ENCODE measurements around the gene CLDN9.

Gene CLDN9

GRCh38 chr16:3017794-3018506, 5.2 kb downstream of the CLDN9 start, which contains the start of gene CLDN6:
Gene CLDN6 (minus strand): TSS chr16:3018183. CDS start chr16:3016021, 2,162 bp downstream.
- FAIRE-seq: no peak

GRCh38 chr16:3019594-3020246, 7.0 kb downstream of the CLDN9 start:
- no peak for DNase-seq (ENCODE audit: low spot score)
- FAIRE-seq: no peak

More at GRCh38 chr16:3017794-3018506, 5.2 kb downstream of the CLDN9 start, which contains the start of gene CLDN6:
- no peak for DNase-seq (ENCODE audit: low spot score)

DNA sequence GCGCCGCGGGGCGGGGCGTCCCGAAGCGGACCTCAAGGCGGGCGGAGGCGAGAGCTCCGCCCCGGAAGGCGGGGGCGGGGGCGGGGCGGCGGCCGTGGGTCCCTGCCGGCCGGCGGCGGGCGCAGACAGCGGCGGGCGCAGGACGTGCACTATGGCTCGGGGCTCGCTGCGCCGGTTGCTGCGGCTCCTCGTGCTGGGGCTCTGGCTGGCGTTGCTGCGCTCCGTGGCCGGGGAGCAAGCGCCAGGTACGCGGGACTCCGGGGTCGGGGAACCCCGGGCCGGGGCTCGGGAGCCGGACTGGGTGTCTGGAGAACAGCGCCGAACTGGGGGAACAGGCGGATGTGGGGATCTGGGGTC, 7.5 kb downstream of the CLDN9 start, which contains the start of gene TNFRSF12A:
TSS of gene TNFRSF12A (plus strand) at position 122 of the 357 bp plus-strand sequence. CDS start at position 152, 30 bp downstream.
- DNase-seq (ENCODE audit: low spot score) (peak; percentile 90), FAIRE-seq (peak; percentile 32)

DNA sequence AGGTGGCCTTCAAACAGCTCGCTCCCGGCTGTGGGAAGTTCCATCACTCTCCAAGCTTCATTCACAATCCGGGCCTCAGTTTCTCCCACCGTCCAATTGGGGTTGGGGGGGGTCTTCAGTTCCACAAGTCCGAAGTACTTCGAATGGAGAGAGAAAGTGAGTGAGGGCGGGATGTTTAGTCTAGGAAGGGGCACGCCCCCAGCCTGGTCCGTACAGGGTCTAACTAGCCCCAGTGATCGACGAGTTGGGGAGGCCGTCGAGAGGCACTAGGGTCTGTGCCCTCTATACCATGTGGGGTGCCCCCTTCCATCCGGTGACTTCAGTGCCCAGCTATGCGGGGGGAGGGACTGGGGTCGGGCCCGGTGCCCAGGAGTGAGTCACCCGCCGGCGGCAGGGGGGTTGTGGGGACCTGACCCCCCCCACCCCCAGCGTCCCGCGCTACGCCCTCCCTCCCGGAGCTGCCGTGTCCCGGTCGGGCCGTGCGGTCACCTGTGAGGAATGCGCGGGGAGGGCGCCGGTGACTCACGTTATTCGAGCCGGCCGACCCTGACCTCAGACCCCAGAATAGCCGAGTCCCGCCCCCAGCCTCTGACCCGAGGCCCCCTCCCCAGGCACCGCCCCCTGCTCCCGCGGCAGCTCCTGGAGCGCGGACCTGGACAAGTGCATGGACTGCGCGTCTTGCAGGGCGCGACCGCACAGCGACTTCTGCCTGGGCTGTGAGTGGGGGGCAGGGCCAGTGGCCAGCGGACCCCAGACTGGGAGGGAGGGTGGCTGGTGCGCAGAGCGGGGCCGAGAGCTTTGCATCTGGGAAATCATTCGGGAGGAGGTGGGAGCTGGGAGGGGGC, 8.1 kb downstream of the CLDN9 start:
- DNase-seq (ENCODE audit: low spot score) (peak; percentile 92), FAIRE-seq (peak; percentile 97)

GRCh38 chr16:3021449-3022207, 8.9 kb downstream of the CLDN9 start:
- peak; percentile 79 for FAIRE-seq

DNA sequence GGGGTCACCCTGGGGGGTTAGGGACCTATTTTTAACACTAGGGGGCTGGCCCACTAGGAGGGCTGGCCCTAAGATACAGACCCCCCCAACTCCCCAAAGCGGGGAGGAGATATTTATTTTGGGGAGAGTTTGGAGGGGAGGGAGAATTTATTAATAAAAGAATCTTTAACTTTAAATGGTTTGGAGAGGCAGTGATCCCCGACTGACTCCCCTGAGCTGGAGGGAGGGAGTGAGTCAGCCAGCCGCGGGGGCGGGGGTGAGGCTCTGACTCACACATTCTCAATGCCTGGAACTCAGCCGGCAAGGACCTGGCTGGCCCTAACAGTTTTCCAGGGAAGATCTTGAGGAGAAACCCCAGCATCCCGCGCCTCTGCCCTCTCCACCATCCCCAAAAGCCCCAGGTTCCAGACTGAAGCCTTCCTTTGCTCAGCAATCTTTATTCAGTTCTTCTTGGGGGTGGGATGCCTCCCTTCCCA, 9.5 kb downstream of the CLDN9 start:
- DNase-seq (ENCODE audit: low spot score) (peak; percentile 83), FAIRE-seq (peak; percentile 32)

More at GRCh38 chr16:3021449-3022207, 8.9 kb downstream of the CLDN9 start:
- peak; percentile 85 for DNase-seq (ENCODE audit: low spot score)

DNA sequence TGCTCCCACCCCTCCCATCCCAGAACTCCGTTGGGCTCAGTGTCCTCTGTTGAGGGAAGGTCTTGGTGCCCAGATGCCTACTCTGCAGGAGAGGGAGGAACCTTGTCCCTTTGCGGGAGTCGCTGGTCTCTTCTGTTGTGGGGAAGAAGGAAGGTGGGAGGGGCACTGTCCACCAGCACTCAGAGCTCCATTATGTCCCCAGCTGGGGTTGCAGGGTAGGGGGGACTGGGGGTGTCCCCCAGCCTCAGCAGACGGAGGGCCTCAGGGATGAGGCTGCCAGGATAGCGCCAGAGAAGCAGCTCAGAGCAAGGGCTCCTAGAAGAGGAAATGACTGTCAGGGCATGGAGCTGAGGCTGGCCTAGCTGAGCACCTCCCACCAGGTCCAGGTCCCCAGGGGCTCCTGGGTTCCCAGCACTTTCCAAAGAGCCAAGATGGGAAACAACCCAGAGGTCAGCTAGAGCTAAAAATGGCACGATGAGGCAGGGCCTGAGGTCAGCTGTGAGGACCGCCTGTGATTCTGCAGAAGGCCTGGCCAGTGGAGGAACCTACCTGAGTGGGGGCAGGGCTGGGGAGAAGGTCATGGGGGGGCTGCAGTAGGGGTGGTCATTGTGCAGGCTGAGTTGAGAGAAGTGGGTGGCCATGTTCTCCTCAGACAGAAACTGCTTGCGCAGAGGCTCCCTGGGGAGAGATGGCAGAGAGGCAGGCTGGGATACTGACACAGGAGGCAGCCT, 10.1 kb downstream of the CLDN9 start:
- FAIRE-seq (no peak), DNase-seq (ENCODE audit: low spot score) (no peak)

- DNase-seq (ENCODE audit: low spot score) (peak; percentile 61), FAIRE-seq (no peak)
Measured at GRCh38 chr16:3023415-3023668, 10.6 kb downstream of the CLDN9 start.

DNA sequence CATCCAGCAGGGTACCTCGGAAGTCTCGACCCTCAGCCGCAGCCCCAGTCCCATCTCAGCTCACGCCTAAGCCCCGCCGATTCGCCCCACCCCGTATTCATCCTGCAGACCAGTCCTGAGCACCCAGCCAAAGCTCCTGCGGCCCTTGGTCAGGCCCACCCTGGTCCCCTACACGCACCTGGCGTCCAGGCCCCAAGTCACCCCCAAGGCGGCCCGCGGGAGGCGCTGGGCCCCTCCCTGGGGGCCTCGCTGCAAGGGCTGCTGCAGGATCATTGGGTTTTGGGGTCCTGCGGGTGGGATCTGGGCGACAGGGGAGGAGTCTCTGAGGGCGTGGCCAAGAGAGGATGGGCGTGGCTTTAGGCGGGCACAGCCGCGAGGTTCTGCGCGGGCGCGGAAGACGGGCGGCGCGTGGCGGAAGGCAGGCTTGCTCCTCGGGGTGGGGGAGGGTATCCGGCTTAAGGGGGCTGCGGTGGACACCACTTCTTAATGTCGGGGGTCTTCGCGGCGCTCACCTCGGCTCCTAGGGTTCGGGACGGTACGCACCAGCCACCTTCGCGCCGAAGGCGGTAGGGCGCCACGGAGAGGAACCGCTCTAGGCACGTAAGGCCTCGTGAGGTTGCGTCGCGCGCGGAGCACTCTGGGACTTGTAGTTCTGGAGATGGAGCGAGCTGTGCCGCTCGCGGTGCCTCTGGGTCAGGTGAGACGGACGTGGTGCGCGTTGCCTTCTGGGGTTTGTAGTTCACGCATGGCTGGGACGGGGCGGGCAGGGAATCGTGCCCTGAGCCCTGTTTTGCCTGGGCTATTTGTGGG, 11.2 kb downstream of the CLDN9 start, which contains the start of the genes HCFC1R1 and THOC6:
TSS of gene HCFC1R1 (minus strand) at position 274 of the 810 bp plus-strand sequence. CDS start at position 273, 1 bp downstream.
TSS of gene THOC6 (plus strand) at position 367 of the 810 bp plus-strand sequence. CDS start at position 659, 292 bp downstream.
- DNase-seq (ENCODE audit: low spot score): peak; percentile 93
- peak; percentile 99 for FAIRE-seq

DNA sequence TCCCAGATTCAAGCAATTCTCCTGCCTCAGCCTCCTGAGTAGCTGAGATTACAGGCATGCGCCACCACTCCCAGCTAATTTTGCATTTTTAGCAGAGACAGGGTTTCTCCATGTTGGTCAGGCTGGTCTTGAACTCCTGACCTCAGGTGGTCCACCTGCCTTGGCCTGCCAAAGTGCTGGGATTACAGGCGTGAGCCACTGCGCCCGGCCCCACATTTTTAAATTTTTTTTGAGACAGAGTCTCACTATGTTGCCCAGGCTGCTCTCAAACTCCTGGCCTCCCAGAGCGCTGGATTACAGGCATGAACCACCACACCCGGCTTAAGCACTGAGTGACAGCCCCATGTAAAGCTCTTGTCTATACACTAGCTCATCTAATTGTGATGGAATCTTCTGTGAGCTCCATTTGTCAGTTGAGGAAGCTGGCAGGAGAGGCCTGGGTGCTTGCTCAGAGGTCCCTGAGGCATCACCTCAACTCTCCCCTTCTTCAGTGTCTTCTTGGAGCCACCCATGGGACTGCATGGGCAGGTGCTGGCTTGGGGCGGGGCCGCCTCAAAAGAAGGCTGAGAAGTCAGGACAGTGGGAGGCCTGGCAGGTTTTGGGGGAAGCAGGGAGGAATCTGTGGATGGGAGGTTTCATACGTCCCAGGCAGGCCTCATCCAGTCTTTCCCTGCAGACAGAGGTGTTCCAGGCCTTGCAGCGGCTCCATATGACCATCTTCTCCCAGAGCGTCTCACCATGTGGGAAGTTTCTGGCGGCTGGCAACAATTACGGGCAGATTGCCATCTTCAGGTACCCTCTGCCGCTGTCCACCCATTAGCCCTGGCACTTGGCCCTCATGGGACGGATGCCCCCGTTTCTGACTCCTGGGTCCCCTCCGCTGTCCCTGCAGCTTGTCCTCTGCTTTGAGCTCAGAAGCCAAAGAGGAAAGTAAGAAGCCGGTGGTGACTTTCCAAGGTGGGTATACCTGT, 12.6 kb downstream of the CLDN9 start:
- no peak for FAIRE-seq
- no peak for DNase-seq (ENCODE audit: low spot score)

- no peak for DNase-seq (ENCODE audit: low spot score)
- FAIRE-seq: no peak
Measured at GRCh38 chr16:3026003-3026378, 13.3 kb downstream of the CLDN9 start.

DNA sequence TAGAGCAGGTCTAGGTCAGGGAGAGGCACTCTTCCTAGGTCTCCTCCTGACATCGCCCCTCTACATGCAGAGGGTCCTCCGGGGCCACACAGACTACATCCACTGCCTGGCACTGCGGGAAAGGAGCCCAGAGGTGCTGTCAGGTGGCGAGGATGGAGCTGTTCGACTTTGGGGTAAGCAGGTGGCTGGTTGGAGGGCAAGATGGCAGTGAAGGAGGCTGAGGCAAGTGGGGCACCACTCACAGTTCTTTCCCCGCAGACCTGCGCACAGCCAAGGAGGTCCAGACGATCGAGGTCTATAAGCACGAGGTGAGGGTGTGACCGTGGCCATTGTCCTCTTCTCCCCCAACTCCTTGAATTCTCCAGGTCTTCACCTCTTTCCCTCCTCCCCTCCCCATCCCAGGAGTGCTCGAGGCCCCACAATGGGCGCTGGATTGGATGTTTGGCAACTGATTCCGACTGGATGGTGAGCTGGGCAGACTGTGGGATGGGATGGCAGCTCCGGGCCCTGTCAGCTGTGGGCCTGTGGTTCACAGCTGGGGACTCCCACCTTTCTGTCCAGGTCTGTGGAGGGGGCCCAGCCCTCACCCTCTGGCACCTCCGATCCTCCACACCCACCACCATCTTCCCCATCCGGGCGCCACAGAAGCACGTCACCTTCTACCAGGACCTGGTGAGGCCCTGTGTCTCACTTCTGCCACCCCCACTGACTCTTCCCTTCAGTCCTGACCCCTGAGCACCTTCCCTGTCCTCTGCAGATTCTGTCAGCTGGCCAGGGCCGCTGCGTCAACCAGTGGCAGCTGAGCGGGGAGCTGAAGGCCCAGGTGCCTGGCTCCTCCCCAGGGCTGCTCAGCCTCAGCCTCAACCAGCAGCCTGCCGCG, 14.1 kb downstream of the CLDN9 start:
- no peak for DNase-seq (ENCODE audit: low spot score)
- FAIRE-seq: no peak

- FAIRE-seq: no peak
- no peak for DNase-seq (ENCODE audit: low spot score)
Measured at GRCh38 chr16:3027489-3027795, 14.7 kb downstream of the CLDN9 start.

DNA sequence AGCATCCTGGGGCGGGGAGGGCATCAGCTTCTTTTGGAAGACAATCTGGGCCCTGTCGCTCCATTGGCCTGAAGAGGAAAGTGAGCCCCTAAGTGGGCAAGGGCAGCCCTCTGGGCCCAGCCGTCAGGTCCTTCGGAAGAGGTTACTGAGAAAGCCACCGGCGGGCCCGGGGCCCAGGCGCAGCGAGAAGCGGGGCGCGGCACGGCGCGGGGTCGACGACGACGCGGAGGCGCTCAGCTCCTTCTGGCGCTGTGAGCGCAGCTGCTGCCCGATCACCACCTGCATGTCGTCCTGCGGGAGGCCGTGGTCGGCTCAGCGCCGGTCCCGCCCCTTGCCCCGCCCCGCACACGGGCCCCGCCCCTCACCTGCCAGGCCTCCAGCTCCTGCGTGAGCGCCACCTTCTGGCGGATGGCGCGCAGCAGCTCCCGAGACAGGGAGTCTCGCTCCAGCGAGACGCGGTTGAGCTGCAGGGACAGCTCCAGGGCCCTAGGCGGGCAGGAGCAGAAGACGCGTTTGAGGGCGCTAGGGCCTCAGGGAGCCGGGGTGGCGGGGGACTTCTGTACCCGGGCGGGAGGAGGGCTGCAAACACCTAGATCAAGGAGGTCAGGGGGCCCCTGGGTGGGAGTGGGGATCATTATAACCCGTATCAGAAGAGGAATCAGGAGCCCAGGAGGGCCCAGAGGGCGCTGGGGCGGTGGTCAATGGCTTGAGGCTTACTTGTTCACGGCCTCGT, 15.4 kb downstream of the CLDN9 start:
- peak; percentile 86 for DNase-seq (ENCODE audit: low spot score)
- no peak for FAIRE-seq

DNA sequence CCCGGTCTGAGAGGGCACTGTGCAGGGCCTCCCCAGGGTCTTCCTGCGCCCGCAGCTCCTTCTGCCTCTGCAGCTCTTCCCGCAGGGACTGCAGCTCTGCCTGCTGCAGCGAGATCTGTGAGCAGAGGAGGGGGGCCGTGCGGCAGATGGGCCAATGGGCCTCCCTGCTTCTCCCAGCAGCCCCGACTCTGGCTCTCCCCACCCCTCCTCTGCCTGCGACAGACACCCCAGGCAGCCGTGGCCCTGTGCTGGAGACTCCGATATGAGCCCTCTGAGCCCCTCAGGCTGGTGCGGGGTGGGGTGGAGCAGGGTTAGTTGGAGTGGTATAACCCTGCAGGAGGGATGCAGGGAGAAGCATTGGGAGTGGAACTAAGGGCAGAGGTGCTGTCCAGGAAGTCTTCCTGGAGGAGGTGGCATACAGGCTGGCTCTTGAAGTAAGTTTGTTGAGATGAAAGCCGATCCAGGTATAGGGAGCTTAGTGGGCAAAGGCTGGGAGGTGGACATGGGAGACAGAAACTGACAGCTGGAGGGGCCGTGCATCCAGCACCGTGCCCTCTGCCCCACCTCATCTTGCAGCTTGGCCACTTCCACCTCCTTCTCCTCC, 16.1 kb downstream of the CLDN9 start:
- FAIRE-seq: no peak
- DNase-seq (ENCODE audit: low spot score): no peak

GRCh38 chr16:3029491-3030221, 16.9 kb downstream of the CLDN9 start:
- no peak for DNase-seq (ENCODE audit: low spot score)

More at GRCh38 chr16:3029491-3030221, 16.9 kb downstream of the CLDN9 start:
- no peak for FAIRE-seq

Data from urothelium cell line (cell line).